ENCODE measurements around the gene ZNF302.

The ZNF302 gene

GRCh38 chr19:34712395-34713261, 35.1 kb downstream of the ZNF302 start:
- peak; percentile 82 for ATAC-seq
- TF ChIP-seq PATZ1 (CRISPR knock-in tag; IDR thresholded peaks at IDR 0.05; ENCODE audit: borderline replicate concordance): no peak
- TF ChIP-seq ESRRG (CRISPR knock-in tag; IDR thresholded peaks at IDR 0.05): no peak
- no peak for TF ChIP-seq ZFP3 (CRISPR knock-in tag; IDR thresholded peaks at IDR 0.05)
- no peak for TF ChIP-seq ARNTL (CRISPR knock-in tag; IDR thresholded peaks at IDR 0.05; ENCODE audit: borderline replicate concordance, low read depth)
- TF ChIP-seq TOX (CRISPR knock-in tag; IDR thresholded peaks at IDR 0.05; ENCODE audit: borderline replicate concordance): no peak
- no peak for TF ChIP-seq GLIS3 (CRISPR knock-in tag; IDR thresholded peaks at IDR 0.05)
- no peak for TF ChIP-seq CREB5 (CRISPR knock-in tag; IDR thresholded peaks at IDR 0.05; ENCODE audit: low read depth)
- TF ChIP-seq BACH2 (CRISPR knock-in tag; IDR thresholded peaks at IDR 0.05; ENCODE audit: borderline replicate concordance): no peak
- no peak for TF ChIP-seq POU6F1 (CRISPR knock-in tag; IDR thresholded peaks at IDR 0.05; ENCODE audit: borderline replicate concordance, low read depth)
- TF ChIP-seq ZNF70 (CRISPR knock-in tag; IDR thresholded peaks at IDR 0.05): no peak
- TF ChIP-seq RARB (CRISPR knock-in tag; IDR thresholded peaks at IDR 0.05): no peak

- ATAC-seq: no peak
- TF ChIP-seq TCF4 (CRISPR knock-in tag; IDR thresholded peaks at IDR 0.05; ENCODE audit: borderline replicate concordance): no peak
- no peak for TF ChIP-seq ISL1 (CRISPR knock-in tag; IDR thresholded peaks at IDR 0.05)
- no peak for TF ChIP-seq PPARA (CRISPR knock-in tag; IDR thresholded peaks at IDR 0.05; ENCODE audit: borderline replicate concordance)
- no peak for TF ChIP-seq ZFP3 (CRISPR knock-in tag; IDR thresholded peaks at IDR 0.05)
- no peak for TF ChIP-seq GLIS3 (CRISPR knock-in tag; IDR thresholded peaks at IDR 0.05)
- TF ChIP-seq PATZ1 (CRISPR knock-in tag; IDR thresholded peaks at IDR 0.05; ENCODE audit: borderline replicate concordance): no peak
Measured at GRCh38 chr19:34713262-34713637, 35.8 kb downstream of the ZNF302 start.

GRCh38 chr19:34715357-34715756, 37.9 kb downstream of the ZNF302 start:
- ATAC-seq: no peak
- TF ChIP-seq TCF4 (CRISPR knock-in tag; IDR thresholded peaks at IDR 0.05; ENCODE audit: borderline replicate concordance): no peak
- no peak for TF ChIP-seq PATZ1 (CRISPR knock-in tag; IDR thresholded peaks at IDR 0.05; ENCODE audit: borderline replicate concordance)
- no peak for TF ChIP-seq RARB (CRISPR knock-in tag; IDR thresholded peaks at IDR 0.05)
- no peak for TF ChIP-seq ZFP3 (CRISPR knock-in tag; IDR thresholded peaks at IDR 0.05)
- TF ChIP-seq CSRNP3 (CRISPR knock-in tag; IDR thresholded peaks at IDR 0.05): no peak
- no peak for TF ChIP-seq BACH2 (CRISPR knock-in tag; IDR thresholded peaks at IDR 0.05; ENCODE audit: borderline replicate concordance)
- TF ChIP-seq ZC3H10 (CRISPR knock-in tag; IDR thresholded peaks at IDR 0.05): no peak
- TF ChIP-seq ESRRG (CRISPR knock-in tag; IDR thresholded peaks at IDR 0.05): no peak
- no peak for TF ChIP-seq SNAI2 (CRISPR knock-in tag; IDR thresholded peaks at IDR 0.05)
- no peak for TF ChIP-seq ZNF70 (CRISPR knock-in tag; IDR thresholded peaks at IDR 0.05)
- no peak for TF ChIP-seq PPARA (CRISPR knock-in tag; IDR thresholded peaks at IDR 0.05; ENCODE audit: borderline replicate concordance)
- no peak for TF ChIP-seq TOX (CRISPR knock-in tag; IDR thresholded peaks at IDR 0.05; ENCODE audit: borderline replicate concordance)
- no peak for TF ChIP-seq GLIS3 (CRISPR knock-in tag; IDR thresholded peaks at IDR 0.05)
- no peak for TF ChIP-seq TSHZ2 (CRISPR knock-in tag; IDR thresholded peaks at IDR 0.05)
- no peak for TF ChIP-seq ARNTL (CRISPR knock-in tag; IDR thresholded peaks at IDR 0.05; ENCODE audit: borderline replicate concordance, low read depth)
- no peak for TF ChIP-seq ZFP30 (CRISPR knock-in tag; IDR thresholded peaks at IDR 0.05)
- TF ChIP-seq ZNF565 (CRISPR knock-in tag; conservative IDR thresholded peaks at IDR 0.05; ENCODE audit: low read depth): no peak
